Stimulated activated CD8-positive, alpha-beta memory T cell treated with anti-CD3 and anti-CD28 coated beads, Interleukin-4, amount 100 ng/mL, for 1 hour (primary cell): ENCODE measurements around the gene SORCS2.

Experiments used
- DNase-seq, 2 donors: peaks; one replicate each; pipeline ENCODE4 v3.0.0-alpha.2; 2020; ENCODE audit warnings: low read depth in 2 of 2, low spot score in 1 of 2

SORCS2 gene

GRCh38 chr4:7714738-7715137 lies 522.4 kb downstream of the SORCS2 start:
- no peak for DNase-seq

GRCh38 chr4:7715271-7716009 lies 523.1 kb downstream of the SORCS2 start:
- no peak for DNase-seq

- DNase-seq: no peak
Measured at GRCh38 chr4:7716010-7716721, 523.8 kb downstream of the SORCS2 start.

GRCh38 chr4:7717161-7717560 lies 524.8 kb downstream of the SORCS2 start:
- DNase-seq: no peak

- DNase-seq: no peak
Measured at GRCh38 chr4:7717946-7718490, 525.7 kb downstream of the SORCS2 start.

- DNase-seq: peak; percentile 18 to 37
Measured at GRCh38 chr4:7719354-7720174, 527.2 kb downstream of the SORCS2 start.

- no peak for DNase-seq
Measured at GRCh38 chr4:7721984-7722551, 529.7 kb downstream of the SORCS2 start.

- DNase-seq: no peak
Measured at GRCh38 chr4:7722766-7723387, 530.5 kb downstream of the SORCS2 start.

- DNase-seq: no peak
Measured at GRCh38 chr4:7723625-7724024, 531.3 kb downstream of the SORCS2 start.

- no peak for DNase-seq
Measured at GRCh38 chr4:7725951-7726350, 533.6 kb downstream of the SORCS2 start.

GRCh38 chr4:7726665-7727413 lies 534.5 kb downstream of the SORCS2 start:
- DNase-seq: no peak

- no peak for DNase-seq
Measured at GRCh38 chr4:7727749-7728148, 535.4 kb downstream of the SORCS2 start.

- DNase-seq: no peak
Measured at GRCh38 chr4:7731437-7731836, 539.1 kb downstream of the SORCS2 start.

- no peak for DNase-seq
Measured at GRCh38 chr4:7732263-7732662, 539.9 kb downstream of the SORCS2 start.

- DNase-seq: no peak
Measured at GRCh38 chr4:7733201-7733600, 540.9 kb downstream of the SORCS2 start.

GRCh38 chr4:7733801-7734650 lies 541.7 kb downstream of the SORCS2 start:
- DNase-seq: no peak

GRCh38 chr4:7734651-7735260 lies 542.4 kb downstream of the SORCS2 start:
- no peak for DNase-seq

- DNase-seq: no peak
Measured at GRCh38 chr4:7735395-7735794, 543.1 kb downstream of the SORCS2 start.

- no peak for DNase-seq
Measured at GRCh38 chr4:7735961-7736360, 543.6 kb downstream of the SORCS2 start.
